Keratinocyte (primary cell): ENCODE results near the gene KIF13A. TPM values are rescaled to one million over a fixed set of nuclear protein-coding genes. Genes with fewer than 3 reads are reported as not detected.

Experiments
- DNase-seq: peaks from one replicate; pipeline ENCODE4 v3.0.0-alpha.2; 2011; ENCODE audit warnings: low read depth, missing footprints, low spot score
- FAIRE-seq: peaks from 2 replicates; lab custom pipeline; 2011; peaks lifted over from hg19 to GRCh38; lab: Jason Lieb, UNC
- H2AFZ ChIP-seq: 2 replicates; pipeline ENCODE4 v1.6.0; 2012; ENCODE audit warnings: low read length, control low read depth, inconsistent platforms; ENCODE audit not compliant: control insufficient read depth
- H3K27ac ChIP-seq: 2 replicates; pipeline ENCODE4 v1.5.1; 2011; ENCODE audit warnings: low read length; ENCODE audit not compliant: control insufficient read depth, insufficient read depth
- H3K27me3 ChIP-seq: 3 replicates; pipeline ENCODE4 v1.6.0; 2011; ENCODE audit warnings: low read length; ENCODE audit not compliant: control insufficient read depth, insufficient read depth; ENCODE audit errors: extremely low read depth
- H3K36me3 ChIP-seq, 2 experiments: 2 replicates in 1 of 2; 3 replicates in 1 of 2; pipeline ENCODE4 v1.5.1; 2011; ENCODE audit warnings: low read length in 2 of 2, mild to moderate bottlenecking in 1 of 2; ENCODE audit not compliant: control insufficient read depth in 2 of 2, insufficient read depth in 2 of 2; ENCODE audit errors: extremely low read depth in 1 of 2
- H3K4me1 ChIP-seq: 3 replicates; pipeline ENCODE4 v1.5.1; 2011; ENCODE audit warnings: low read length; ENCODE audit not compliant: control insufficient read depth, insufficient read depth; ENCODE audit errors: extremely low read depth
- H3K4me2 ChIP-seq: 3 replicates; pipeline ENCODE4 v1.6.0; 2011; ENCODE audit warnings: low read depth, low read length; ENCODE audit not compliant: control insufficient read depth, insufficient read depth; ENCODE audit errors: extremely low read depth
- H3K4me3 ChIP-seq, 3 experiments: fragments of 200-600 bp in 1 of 3; sonication (generic) in 1 of 3; 2 replicates in 2 of 3; 3 replicates in 1 of 3; pipeline ENCODE4 v1.5.1; 2011 to 2016; ENCODE audit warnings: low read length in 3 of 3, mild to moderate bottlenecking in 3 of 3, control low read depth in 2 of 3, inconsistent platforms in 1 of 3, low read depth in 1 of 3, mixed read lengths in 1 of 3, mixed run types in 1 of 3, moderate library complexity in 1 of 3; ENCODE audit not compliant: control insufficient read depth in 2 of 3, insufficient read depth in 2 of 3; ENCODE audit errors: extremely low read depth in 1 of 3
- H3K79me2 ChIP-seq: 2 replicates; pipeline ENCODE4 v1.6.0; 2012; ENCODE audit warnings: low read length; ENCODE audit not compliant: control insufficient read depth, insufficient read depth
- H3K9ac ChIP-seq: 3 replicates; pipeline ENCODE4 v1.6.0; 2011; ENCODE audit warnings: low read length; ENCODE audit not compliant: control insufficient read depth, insufficient read depth; ENCODE audit errors: extremely low read depth
- H3K9me1 ChIP-seq: 3 replicates; pipeline ENCODE4 v1.6.0; 2011; ENCODE audit warnings: low read length; ENCODE audit not compliant: control insufficient read depth, insufficient read depth; ENCODE audit errors: extremely low read depth
- H3K9me3 ChIP-seq: 2 replicates; pipeline ENCODE4 v1.5.1; 2012; ENCODE audit warnings: low read depth, low read length; ENCODE audit not compliant: control insufficient read depth
- H4K20me1 ChIP-seq: 3 replicates; pipeline ENCODE4 v1.6.0; 2011; ENCODE audit warnings: low read length; ENCODE audit not compliant: control insufficient read depth, insufficient read depth; ENCODE audit errors: extremely low read depth
- CTCF ChIP-seq, 3 experiments: IDR thresholded peaks in 1 of 3; conservative IDR thresholded peaks in 1 of 3; optimal IDR thresholded peaks in 1 of 3; 2 replicates in 2 of 3; 3 replicates in 1 of 3; pipeline versions ENCODE3 to v1.5.1; 2011; ENCODE audit warnings: low read length in 3 of 3, mild to moderate bottlenecking in 3 of 3, moderate library complexity in 2 of 3, control low read depth in 1 of 3, inconsistent platforms in 1 of 3; ENCODE audit not compliant: insufficient read depth in 2 of 3; ENCODE audit errors: extremely low read depth in 1 of 3
- EZH2 ChIP-seq: IDR thresholded peaks from one replicate; pipeline ENCODE4 v1.6.1; 2012; ENCODE audit warnings: inconsistent platforms, mild to moderate bottlenecking, low read length, moderate library complexity
- dilution Hi-C: fragments of 300-500 bp; cut with MboI; formaldehyde crosslinking; loops from one replicate; pipeline ENCODE4 v1.7.0; 2020; ENCODE audit warnings: low sequenced_read_pairs; ENCODE audit not compliant: extremely low pct_ligation_motif_present
- polyA plus RNA-seq, 5 experiments: library from polyadenylated mRNA; depleted of rRNA in 3 of 5; stranded (reverse) in 3 of 5; stranded (forward) in 1 of 5; unstranded in 1 of 5; fragments of >200 nt; gene quantifications; 1 replicate in 1 of 5; 2 replicates in 3 of 5; 3 replicates in 1 of 5; pipeline versions ENCODE4 v1.2.1 to v1.2.3, GENCODE V29; 2011 to 2012; ENCODE audit warnings: missing spikeins in 2 of 5, low read depth in 1 of 5, low replicate concordance in 1 of 5

The KIF13A gene
- polyA plus RNA-seq, 1 donor (not counting 4 experiments of a cell fraction or from before 2014, with no cell fraction given) = 96.2 TPM

GRCh38 chr6:17835784-17836183 lies 151.7 kb downstream of the KIF13A start:
- dilution Hi-C loops = no loop called here
- Histone ChIP-seq H3K79me2 (no peaks in the 10 kb centered on the region), H3K9me1 (no peaks in the 10 kb centered on the region), H3K27me3 (no peaks in the 10 kb centered on the region), H3K4me2 (no peak overlapping the region), H3K9me3 (no peaks in the 10 kb centered on the region), H3K36me3 (peaks cover 24 to 25% of the 10 kb centered on the region in 2 experiments), H2AFZ (no peak overlapping the region), H3K4me1 (no peaks in the 10 kb centered on the region), H3K9ac (no peak overlapping the region), H3K27ac (no peak overlapping the region), H3K4me3 (no peak overlapping the region), H4K20me1 (no peaks in the 10 kb centered on the region)
- DNase-seq (no peak), FAIRE-seq (no peak)
- TF ChIP-seq CTCF (optimal IDR thresholded peaks at IDR 0.05 in 1 of 3, IDR thresholded peaks at IDR 0.05 in 1 of 3, conservative IDR thresholded peaks at IDR 0.05 in 1 of 3; ENCODE audit: extremely low read depth in 1 of 3, insufficient read depth in 2 of 3, low read length in 3 of 3) (no peak), EZH2 (no peak)

- Histone ChIP-seq H3K36me3 (peaks cover 32 to 42% of the 10 kb centered on the region in 2 experiments), H3K9me3 (no peaks in the 10 kb centered on the region), H3K9me1 (no peaks in the 10 kb centered on the region), H3K27ac (no peak overlapping the region), H3K4me3 (no peak overlapping the region), H3K79me2 (no peaks in the 10 kb centered on the region), H3K4me1 (no peaks in the 10 kb centered on the region), H3K4me2 (no peak overlapping the region), H2AFZ (no peak overlapping the region), H3K27me3 (no peaks in the 10 kb centered on the region), H3K9ac (no peak overlapping the region), H4K20me1 (no peaks in the 10 kb centered on the region)
- TF ChIP-seq EZH2 (no peak), CTCF (optimal IDR thresholded peaks at IDR 0.05 in 1 of 3, IDR thresholded peaks at IDR 0.05 in 1 of 3, conservative IDR thresholded peaks at IDR 0.05 in 1 of 3; ENCODE audit: extremely low read depth in 1 of 3, insufficient read depth in 2 of 3, low read length in 3 of 3) (no peak)
- dilution Hi-C loops = no loop called here
- no peak for FAIRE-seq
- no peak for DNase-seq
Observed at GRCh38 chr6:17831135-17831534, 156.3 kb downstream of the KIF13A start.
